Superior temporal gyrus (tissue), 1 donor: Measurements from ENCODE around the gene PTPDC1.

Experiments used
- DNase-seq: peaks from one replicate; pipeline ENCODE4 v3.0.0-alpha.2; 2016; ENCODE audit errors: extremely low spot score

The PTPDC1 gene

GRCh38 chr9:94084314-94084713 lies at the start of gene PTPDC1:
PTPDC1 (plus strand) TSS chr9:94084464; CDS start chr9:94084531, 67 bp downstream.
- peak; percentile 98 for DNase-seq

GRCh38 chr9:94034511-94034910 lies 49.8 kb upstream of the PTPDC1 start:
- no peak for DNase-seq

GRCh38 chr9:94039786-94040185 lies 44.5 kb upstream of the PTPDC1 start:
- no peak for DNase-seq

- DNase-seq, result no peak
These were observed 41.5 kb upstream of the PTPDC1 start for GRCh38 chr9:94042516-94043360.

- peak; percentile 64 for DNase-seq
These were observed 29.5 kb upstream of the PTPDC1 start for GRCh38 chr9:94054716-94055115.

- no peak for DNase-seq
These were observed 27.8 kb upstream of the PTPDC1 start for GRCh38 chr9:94056442-94056974.

GRCh38 chr9:94057918-94058317 lies 26.3 kb upstream of the PTPDC1 start:
- DNase-seq, result no peak

GRCh38 chr9:94061864-94062263 lies 22.4 kb upstream of the PTPDC1 start:
- DNase-seq, result no peak

- peak; percentile 93 for DNase-seq
These were observed 18.7 kb upstream of the PTPDC1 start for GRCh38 chr9:94065535-94065961.

- DNase-seq, result no peak
These were observed 16.0 kb upstream of the PTPDC1 start for GRCh38 chr9:94068257-94068656.

- no peak for DNase-seq
These were observed 7.7 kb upstream of the PTPDC1 start for GRCh38 chr9:94076557-94076956.

- DNase-seq, result no peak
These were observed 6.2 kb upstream of the PTPDC1 start for GRCh38 chr9:94078086-94078485.

GRCh38 chr9:94079236-94079635 lies 5.0 kb upstream of the PTPDC1 start:
- DNase-seq, result no peak

GRCh38 chr9:94080249-94080648 lies 4.0 kb upstream of the PTPDC1 start:
- DNase-seq, result no peak

- DNase-seq, result no peak
These were observed 2.8 kb upstream of the PTPDC1 start for GRCh38 chr9:94081435-94081834.

- peak; percentile 20 for DNase-seq
These were observed 2.3 kb upstream of the PTPDC1 start for GRCh38 chr9:94081864-94082463.

- DNase-seq, result no peak
These were observed 1.7 kb upstream of the PTPDC1 start for GRCh38 chr9:94082553-94082952.

GRCh38 chr9:94082956-94083355 lies 1.3 kb upstream of the PTPDC1 start:
- peak; percentile 70 for DNase-seq

GRCh38 chr9:94083384-94083783 lies 880 bp upstream of the PTPDC1 start:
- DNase-seq, result peak; percentile 84

- peak; percentile 58 for DNase-seq
These were observed 887 bp downstream of the PTPDC1 start for GRCh38 chr9:94085062-94085639.

- peak; percentile 68 for DNase-seq
These were observed 2.5 kb downstream of the PTPDC1 start for GRCh38 chr9:94086486-94087345.
